KOPT-K1 (cell line): Measurements from ENCODE around the gene SOX18.

Experiments used
- H3K27ac ChIP-seq: fragments of 200-600 bp; sonication (generic); 2 replicates; pipeline ENCODE4 v1.5.1; 2016; ENCODE audit warnings: antibody characterized with exemption, mild to moderate bottlenecking, low read depth, low read length; ENCODE audit not compliant: poor library complexity, severe bottlenecking
- H3K36me3 ChIP-seq: fragments of 200-600 bp; sonication (generic); 2 replicates; pipeline ENCODE4 v1.5.1; 2017; ENCODE audit warnings: antibody characterized with exemption, mild to moderate bottlenecking, low read length, moderate library complexity; ENCODE audit not compliant: insufficient read depth
- H3K9me3 ChIP-seq: fragments of 200-600 bp; sonication (generic); 2 replicates; pipeline ENCODE4 v1.5.1; 2017; ENCODE audit warnings: antibody characterized with exemption, low read length, mild to moderate bottlenecking; ENCODE audit not compliant: insufficient read depth, poor library complexity, severe bottlenecking

The SOX18 gene

DNA sequence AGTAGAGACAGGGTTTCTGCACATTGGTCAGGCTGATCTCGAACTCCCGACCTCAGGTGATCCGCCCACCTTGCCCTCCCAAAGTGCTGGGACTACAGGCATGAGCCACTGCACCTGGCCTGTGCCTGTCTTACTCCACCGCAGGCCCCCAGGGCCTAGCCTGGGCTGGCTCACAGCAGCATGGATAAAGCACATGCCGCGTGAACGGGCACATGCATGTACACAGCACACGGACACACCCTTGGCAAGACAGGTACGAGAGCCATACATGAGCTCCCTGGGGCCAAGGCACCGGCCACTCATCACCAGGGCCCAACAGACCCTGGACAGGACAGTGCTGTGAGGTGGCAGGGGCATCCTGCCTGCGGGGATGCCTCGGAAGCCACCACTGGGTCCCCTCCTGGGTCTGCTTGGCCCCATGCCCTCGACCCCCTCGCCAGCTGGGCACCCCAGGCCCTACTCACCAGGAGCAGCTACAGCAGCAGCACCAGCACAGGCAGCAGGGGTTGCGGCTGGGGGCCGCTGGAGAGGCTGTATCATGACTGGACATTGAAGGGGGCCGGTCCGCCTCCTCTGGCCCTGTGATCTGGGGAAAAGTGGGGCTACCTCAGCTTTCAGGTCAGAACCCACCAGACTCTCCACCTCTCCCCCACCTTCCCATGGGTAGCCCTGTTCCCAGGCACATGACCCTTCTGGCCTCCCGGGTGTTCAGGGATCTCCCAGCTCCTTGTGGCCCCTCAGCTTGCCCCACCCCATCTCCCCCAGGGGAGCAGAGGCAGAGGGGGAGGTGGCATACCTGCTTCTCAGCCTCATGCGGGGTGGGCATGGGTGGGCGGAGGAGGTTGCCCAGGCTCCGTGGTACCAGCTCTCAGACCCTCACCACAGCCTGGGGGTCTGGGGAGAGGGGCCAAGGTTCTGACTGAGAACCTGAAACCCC lies 26.9 kb upstream of the SOX18 start:
- Histone ChIP-seq H3K36me3 (peaks cover 42% of the 10 kb centered on the region), H3K9me3 (no peaks in the 10 kb centered on the region), H3K27ac (peak overlapping the region; percentile 95)

DNA sequence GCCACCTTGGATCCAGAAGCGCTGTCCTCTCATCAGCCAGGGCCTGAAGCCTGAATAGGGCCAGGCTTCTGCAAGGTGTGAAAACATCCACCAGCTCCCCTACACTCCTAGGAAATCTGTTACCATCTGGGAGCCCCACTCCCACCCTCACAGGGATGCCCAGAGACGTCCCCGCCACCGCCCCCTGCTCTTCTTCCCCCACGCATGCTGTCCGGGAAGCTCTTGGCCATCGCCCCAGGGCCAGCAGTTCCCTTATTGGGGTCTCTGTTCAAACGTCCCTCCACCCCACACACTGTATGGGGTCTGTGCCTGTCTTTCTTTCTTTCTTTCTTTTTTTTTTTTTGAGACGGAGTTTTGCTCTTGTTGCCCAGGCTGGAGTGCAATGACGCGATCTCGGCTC lies 26.1 kb upstream of the SOX18 start:
- peaks cover 42% of the 10 kb centered on the region for H3K36me3 ChIP-seq
- no peak overlapping the region for H3K27ac ChIP-seq
- H3K9me3 ChIP-seq, result no peaks in the 10 kb centered on the region

DNA sequence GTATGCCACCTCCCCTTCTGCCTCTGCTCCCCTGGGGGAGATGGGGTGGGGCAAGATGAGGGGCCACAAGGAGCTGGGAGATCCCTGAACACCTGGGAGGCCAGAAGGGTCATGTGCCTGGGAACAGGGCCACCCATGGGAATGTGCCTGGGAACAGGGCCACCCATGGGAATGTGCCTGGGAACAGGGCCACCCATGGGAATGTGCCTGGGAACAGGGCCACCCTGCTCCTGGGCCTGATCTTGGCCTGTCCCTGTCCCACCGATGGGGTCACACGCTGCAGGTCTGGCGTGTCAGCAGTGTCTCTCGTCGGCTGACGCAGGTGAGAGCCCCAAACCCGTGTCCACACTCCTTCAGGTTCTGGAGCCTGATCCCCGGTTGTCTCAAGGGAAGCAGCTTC lies 25.5 kb upstream of the SOX18 start:
- Histone ChIP-seq H3K36me3 (peaks cover 42% of the 10 kb centered on the region), H3K9me3 (no peaks in the 10 kb centered on the region), H3K27ac (no peak overlapping the region)

DNA sequence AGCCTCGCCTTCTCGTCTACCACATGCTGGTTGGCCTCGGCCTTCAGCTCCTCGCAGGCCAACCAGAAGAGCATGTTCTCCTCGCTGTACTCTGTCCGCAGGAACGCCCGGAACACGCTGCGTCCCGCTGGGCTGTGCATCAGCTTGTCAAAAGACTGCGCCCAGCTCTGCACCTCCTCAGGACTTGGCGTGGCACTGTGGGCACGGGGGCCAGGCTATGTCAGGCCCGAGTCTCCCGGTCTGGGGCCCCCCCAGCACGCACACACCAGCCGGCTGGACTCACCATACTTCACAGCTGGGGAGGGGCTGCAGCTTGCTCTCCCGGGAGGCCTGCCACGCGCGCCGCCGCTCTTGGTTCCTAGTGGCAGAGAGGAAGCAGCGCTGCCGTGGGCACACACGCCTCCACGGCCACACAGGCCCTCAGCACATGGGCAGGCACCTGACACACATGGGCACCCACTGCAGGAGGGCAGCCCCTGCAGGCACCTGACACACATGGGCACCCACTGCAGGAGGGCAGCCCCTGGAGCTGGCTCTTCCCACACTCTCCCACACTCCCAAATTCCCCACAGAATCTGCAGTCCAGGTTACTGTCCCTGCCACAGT lies 24.8 kb upstream of the SOX18 start:
- peaks cover 42% of the 10 kb centered on the region for H3K36me3 ChIP-seq

DNA sequence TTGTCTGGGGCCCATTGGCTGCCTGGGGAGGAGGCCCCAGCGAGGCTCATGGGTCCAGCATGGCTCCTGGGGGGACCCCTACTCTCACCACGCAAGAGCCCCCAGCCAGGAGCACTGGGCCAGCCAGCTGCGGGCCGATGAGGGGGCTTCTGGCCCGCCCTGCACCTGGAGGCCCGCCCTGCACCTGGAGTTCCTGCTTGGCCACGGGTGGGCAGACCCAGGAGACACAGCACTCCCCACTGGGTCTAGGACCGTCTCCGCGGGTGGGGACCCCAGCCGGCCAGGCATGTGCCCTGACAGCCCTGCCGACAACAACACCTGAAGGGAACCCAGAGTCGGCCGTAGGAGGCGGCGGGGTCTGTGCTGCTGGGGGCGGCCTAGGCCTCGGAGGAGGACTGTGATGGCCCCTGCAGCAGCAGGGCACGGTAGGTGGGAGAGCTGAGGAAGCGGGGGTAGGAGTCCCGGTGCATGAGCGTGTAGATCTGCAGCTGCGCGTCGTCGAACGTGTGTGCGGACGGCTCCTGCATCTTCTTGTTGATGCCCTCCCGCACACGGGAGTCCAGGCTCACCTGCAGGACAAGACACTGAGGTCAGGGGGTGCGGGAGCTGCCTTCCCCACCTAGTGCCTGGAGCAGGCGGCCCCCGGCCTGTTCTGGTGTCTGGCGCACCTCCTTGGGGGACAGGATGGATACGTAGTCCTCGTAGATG lies 24.2 kb upstream of the SOX18 start:
- no peaks in the 10 kb centered on the region for H3K9me3 ChIP-seq
- peaks cover 42% of the 10 kb centered on the region for H3K36me3 ChIP-seq
- H3K27ac ChIP-seq, result no peak overlapping the region

More for the DNA sequence above, 24.8 kb upstream of the SOX18 start:
- no peak overlapping the region for H3K27ac ChIP-seq
- no peaks in the 10 kb centered on the region for H3K9me3 ChIP-seq

DNA sequence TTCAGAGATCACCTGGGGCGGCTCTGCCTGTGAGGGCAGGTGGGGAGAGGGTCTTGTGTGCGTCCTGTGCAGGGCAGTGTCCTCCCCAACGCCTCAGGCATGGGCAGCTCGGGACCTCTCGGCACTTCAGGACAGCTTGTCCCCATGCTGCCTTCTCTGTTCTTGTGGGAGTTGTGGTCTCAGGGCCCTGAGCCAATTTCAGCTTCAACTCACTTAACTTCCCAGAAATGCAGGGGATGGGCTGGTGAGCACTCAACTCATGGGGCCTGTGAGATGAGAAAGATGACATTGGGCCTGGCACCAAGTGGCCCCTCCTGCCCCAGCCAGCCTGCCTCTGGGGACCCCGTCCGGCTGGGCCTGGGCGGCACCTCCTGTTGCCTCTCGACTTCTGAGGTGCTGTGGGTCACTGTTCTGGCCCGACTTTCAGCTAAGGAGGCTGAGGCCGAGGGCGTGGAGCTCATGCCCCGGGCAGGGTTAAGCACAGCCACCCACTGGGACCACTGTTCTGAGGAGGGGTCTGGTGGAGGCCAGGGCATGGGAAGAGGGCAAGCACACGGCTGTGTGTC lies 23.1 kb upstream of the SOX18 start:
- peaks cover 42% of the 10 kb centered on the region for H3K36me3 ChIP-seq

DNA sequence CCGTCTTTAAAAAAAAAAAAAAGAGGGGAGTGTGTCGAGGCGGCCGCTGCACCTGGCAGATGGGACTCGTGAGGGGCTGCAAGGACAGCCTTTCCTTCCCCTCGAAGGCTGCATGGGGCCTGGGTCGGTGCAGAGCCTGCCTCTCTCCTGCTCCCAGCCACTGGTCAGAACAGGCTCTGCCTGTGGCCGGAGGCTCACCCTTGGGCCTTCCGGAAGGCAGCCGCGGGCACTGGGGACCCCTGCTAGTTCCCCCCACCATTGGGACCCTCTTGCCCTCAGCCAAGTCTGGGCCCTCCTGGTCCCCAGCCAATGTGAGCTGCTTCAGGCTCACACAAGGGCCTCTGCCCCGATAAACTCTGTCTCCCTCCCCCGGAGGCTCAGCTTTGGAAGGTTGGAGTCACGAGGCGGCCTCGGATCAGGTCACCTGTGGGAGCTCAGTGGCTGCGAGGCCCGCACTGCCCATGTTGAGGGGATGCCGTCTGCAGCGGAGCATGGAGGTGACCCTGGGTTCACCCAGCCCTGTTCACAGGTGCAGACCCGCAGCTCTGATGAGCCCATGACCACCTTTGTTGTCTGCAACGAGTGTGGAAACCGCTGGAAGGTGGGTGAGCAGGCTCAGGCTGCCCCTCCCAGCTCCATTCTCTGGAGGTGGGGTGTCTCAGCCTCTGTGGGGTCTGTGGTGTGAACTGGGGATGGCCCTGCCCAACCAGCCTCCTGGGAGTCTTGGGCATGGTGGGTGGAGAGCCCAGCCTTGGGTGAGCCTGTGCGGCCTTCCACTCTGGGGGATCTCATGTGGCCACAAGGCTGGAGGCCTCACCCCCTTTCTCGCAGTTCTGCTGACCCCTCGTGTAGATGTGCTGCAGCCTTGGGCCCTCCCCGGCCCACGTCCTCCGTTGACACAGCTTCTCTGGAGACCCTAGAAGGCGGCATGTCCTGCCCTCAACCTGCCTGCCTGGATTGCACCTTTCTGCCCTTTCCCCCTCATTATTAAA lies 22.2 kb upstream of the SOX18 start:
- Histone ChIP-seq H3K36me3 (peaks cover 42% of the 10 kb centered on the region), H3K27ac (no peak overlapping the region), H3K9me3 (no peaks in the 10 kb centered on the region)

More for the DNA sequence above, 23.1 kb upstream of the SOX18 start:
- no peaks in the 10 kb centered on the region for H3K9me3 ChIP-seq
- no peak overlapping the region for H3K27ac ChIP-seq

DNA sequence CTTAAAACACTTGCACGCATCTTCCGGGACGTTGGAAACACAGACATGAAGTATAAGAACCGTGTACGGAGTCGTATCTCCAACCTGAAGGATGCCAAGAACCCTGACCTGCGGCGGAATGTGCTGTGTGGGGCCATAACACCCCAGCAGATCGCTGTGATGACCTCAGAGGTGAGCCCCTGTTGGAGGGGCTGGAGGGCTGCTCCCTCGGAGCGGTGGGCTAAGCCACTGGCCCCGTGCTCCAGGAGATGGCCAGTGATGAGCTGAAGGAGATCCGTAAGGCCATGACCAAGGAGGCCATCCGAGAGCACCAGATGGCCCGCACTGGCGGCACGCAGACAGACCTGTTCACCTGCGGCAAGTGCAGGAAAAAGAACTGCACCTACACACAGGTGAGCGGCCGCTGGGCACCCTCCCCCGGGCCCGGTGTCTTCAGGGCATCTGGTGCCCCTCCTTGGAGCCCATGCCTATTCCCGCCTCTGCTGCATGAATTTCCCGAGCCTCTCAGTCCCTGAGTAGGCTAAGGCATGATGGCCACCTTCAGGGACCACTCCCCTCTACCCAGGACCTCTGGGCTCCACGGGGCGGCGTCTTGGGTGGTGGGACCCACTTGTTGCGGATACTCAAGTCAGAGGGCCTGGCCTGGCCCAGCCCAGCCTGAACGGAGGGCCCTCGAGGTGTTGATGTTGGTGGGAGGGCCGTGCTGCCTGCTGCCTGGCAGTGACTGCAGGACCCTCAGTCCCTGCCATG lies 21.0 kb upstream of the SOX18 start:
- Histone ChIP-seq H3K36me3 (peaks cover 39% of the 10 kb centered on the region), H3K9me3 (no peaks in the 10 kb centered on the region), H3K27ac (no peak overlapping the region)

DNA sequence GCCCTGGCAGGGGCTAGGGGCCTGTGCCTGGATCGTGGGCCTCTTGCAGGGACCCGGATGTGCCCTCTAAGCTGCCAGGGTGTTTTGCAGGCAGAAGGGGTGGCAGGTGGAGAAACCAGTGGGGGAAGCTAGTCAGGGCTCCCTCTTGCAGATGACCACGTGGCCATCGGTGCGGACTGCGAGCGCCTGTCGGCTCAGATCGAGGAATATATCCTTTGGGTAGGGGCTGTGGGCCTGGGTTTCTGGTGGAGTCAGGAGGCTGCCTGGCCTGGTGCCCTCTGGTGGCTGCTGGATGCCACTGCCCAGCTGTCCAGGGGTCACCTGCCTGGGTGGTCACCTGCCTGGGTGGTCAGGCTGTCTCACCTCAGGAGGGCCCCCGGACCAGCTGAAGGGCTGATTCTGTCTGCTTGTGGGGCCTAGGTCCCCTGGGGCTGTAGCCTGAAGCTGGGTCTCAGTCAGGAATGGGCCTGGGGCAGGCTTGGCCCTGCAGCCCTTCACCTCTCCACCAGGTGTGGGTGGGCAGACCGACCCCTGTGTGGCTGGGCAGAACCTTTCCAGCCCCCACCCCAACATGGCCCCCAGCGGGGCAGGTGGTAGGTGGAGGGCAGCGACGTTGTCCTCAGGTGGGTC lies 20.3 kb upstream of the SOX18 start:
- Histone ChIP-seq H3K9me3 (no peaks in the 10 kb centered on the region), H3K36me3 (peaks cover 32% of the 10 kb centered on the region), H3K27ac (no peak overlapping the region)

DNA sequence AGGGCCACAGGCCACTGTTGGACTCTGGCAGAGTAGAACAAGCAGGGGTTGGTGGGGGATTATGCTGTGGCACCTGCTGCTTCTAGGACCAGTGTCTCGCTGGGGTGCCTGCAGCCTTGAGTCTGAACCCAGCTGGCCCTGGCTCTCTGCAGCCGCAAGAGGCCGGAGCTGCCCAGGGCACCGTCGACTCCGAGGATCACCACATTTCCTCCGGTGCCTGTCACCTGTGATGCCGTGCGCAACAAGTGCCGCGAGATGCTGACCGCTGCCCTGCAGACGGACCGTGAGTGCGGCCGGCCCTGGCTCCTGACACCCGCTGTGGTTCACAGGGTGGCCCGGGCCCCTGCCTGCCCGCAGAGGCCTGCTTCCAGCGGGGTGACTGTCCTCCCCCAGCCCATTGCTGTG lies 19.8 kb upstream of the SOX18 start:
- Histone ChIP-seq H3K9me3 (no peaks in the 10 kb centered on the region), H3K36me3 (peaks cover 27% of the 10 kb centered on the region), H3K27ac (no peak overlapping the region)

DNA sequence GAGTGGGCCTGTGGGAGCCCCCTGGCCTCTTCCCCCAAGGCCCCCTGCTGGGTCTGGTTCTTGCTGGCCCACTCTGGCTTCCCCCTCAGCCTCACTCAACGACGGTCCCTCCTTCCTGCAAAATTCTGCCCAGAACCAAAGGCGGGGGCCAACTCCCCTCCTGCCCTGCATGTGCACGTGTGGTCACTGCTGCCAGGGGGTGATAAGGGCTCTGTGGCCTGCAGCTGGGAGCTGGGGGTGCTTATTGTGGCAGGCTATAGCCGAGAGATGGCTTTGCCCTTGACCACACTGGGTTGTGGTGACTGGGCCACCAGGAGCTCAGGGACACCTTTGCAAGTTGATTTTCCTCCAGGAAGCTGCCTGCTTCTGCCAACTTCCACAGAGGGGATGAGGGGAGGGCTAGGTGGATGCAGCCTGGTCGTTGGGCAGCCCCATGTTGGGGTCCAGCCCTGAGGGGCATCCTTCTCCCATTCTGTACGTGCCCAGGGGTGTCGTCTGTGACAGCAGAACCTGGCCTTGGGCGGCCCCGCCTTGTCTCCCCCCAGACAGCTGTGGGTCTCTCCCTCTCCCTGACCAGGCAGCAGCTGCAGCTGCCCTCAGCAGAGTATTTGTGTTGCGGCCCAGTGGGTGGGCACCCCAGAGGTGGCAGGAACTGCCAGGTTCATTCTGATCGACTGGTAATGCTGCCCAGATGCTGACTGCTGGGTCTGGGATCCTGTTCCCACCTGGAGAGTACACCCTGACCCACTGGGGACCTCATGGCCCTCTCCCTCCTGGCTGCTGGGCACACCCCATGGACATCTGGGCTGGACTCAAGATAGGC lies 19.2 kb upstream of the SOX18 start:
- Histone ChIP-seq H3K36me3 (peaks cover 21% of the 10 kb centered on the region), H3K27ac (no peak overlapping the region), H3K9me3 (no peaks in the 10 kb centered on the region)

DNA sequence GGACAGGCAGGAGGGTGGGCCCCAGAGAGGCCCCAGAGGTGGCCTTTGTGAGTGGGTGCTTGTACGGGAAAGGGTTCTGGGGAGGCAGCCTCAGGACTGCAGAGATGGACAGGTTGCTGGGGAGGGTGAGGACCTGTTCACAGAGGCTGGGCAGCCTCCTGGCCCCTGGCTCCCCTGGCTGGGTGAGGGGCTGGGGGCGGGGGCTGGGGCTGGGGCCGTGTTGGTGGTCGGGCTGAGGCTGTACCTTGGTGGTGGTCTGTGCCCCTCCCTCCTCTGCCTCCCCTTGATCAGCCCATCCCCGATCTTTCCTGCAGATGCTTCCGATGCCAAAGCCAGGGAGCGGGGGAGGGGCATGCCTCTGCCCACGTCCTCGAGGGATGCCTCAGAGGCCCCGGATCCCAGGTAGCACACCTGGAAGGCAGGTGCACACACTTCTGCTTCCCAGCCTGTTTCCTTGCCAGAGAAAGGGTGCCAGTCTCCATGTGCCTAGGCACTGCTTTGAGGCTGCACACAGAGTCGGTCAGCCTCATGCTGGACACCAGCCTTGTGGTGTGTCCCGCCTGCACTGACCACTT lies 18.4 kb upstream of the SOX18 start:
- Histone ChIP-seq H3K27ac (no peak overlapping the region), H3K9me3 (no peaks in the 10 kb centered on the region), H3K36me3 (peaks cover 13% of the 10 kb centered on the region)
